ENCODE data around the gene POTEM.
"Not testable (repeated sequence)": the region's sequence is repeated elsewhere in the genome, so short reads cannot be mapped to it uniquely, and the experiment has no call there.

- TF ChIP-seq POLR2A, CTCF, POLR2AphosphoS5 (IDR thresholded peaks at IDR 0.05): not testable (repeated sequence)
These were observed 70.9 kb downstream of the POTEM start for GRCh38 chr14:19038060-19038664.
